Ovary (tissue), 9 donors: Measurements from ENCODE around the gene GPRC5C. TPM values are rescaled to one million over a fixed set of nuclear protein-coding genes. Genes with fewer than 3 reads are reported as not detected.

Experiments
- DNase-seq, 5 donors: peaks; one replicate each; pipeline ENCODE4 v3.0.0-alpha.2; 2019 to 2020
- H3K27ac ChIP-seq, 2 donors: fragments of 200-600 bp; one replicate each; pipeline versions ENCODE4 v1.5.1 to v1.8.0; 2019 to 2022
- H3K27me3 ChIP-seq: fragments of 200-600 bp; one replicate; pipeline ENCODE4 v1.8.0; 2022
- H3K36me3 ChIP-seq: fragments of 200-600 bp; sonication (generic); one replicate; pipeline ENCODE4 v1.5.1; 2019
- H3K4me1 ChIP-seq: one replicate; pipeline ENCODE4 v1.8.1; 2013; ENCODE audit warnings: mild to moderate bottlenecking, moderate library complexity; ENCODE audit not compliant: insufficient read depth
- H3K4me3 ChIP-seq: fragments of 200-600 bp; sonication (generic); one replicate; pipeline ENCODE4 v1.5.1; 2017
- H3K9me3 ChIP-seq, 2 donors: fragments of 200-600 bp in 1 of 2; sonication (generic) in 1 of 2; one replicate each; pipeline versions ENCODE4 v1.5.1 to v1.8.1; 2013 to 2019; ENCODE audit warnings: mild to moderate bottlenecking in 1 of 2, moderate library complexity in 1 of 2
- EP300 ChIP-seq: sonication (generic); formaldehyde crosslinking; IDR thresholded peaks from one replicate; pipeline ENCODE4 v1.6.1; 2017; ENCODE audit warnings: antibody characterized with exemption
- POLR2A ChIP-seq: fragments of 450-650 bp; IDR thresholded peaks from one replicate; pipeline ENCODE4 v1.6.1; 2017; ENCODE audit warnings: antibody characterized with exemption, mild to moderate bottlenecking, moderate library complexity
- WGBS, 3 donors: extraction: QIAGEN DNeasy Blood & Tissue Kit in 1 of 3; methylation state at CpG; one replicate each; pipeline versions ENCODE4 v1.1.5 to v1.1.7; 2013 to 2017; 5-methylcytosine and 5-hydroxymethylcytosine counted together
- intact Hi-C, 4 donors: fragments of 100-400 bp; cut with DNase I; formaldehyde crosslinking; loops; one replicate each; pipeline versions ENCODE4 v1.11.0 to v1.15.1; 2022 to 2023
- polyA plus RNA-seq, 2 donors: library from polyadenylated mRNA; stranded (reverse); fragments of 200-250 nt in 1 of 2; fragments of 350-450 nt in 1 of 2; fragmentation: Illumina TruSeq in 1 of 2; extraction: RNeasy Lipid Tissue Mini Kit (QIAGEN cat#74804) in 1 of 2; gene quantifications; one replicate each; pipeline ENCODE4 v1.2.3, GENCODE V29; 2013 to 2014
- total RNA-seq, 7 donors: library from RNA; depleted of rRNA in 2 of 7; stranded (reverse); fragments of >200 nt in 2 of 7; fragmentation: NEBNext Ultra II Directional in 3 of 7; extraction: Animal tissue kit (Norgen Biotek cat#: 25700) in 3 of 7; gene quantifications; one replicate each; pipeline versions ENCODE4 v1.1.0 to v1.2.4, GENCODE V29; 2016 to 2023
- TF ChIP-seq, protein P1 (sequence below), 3 donors: fragments of 450-650 bp in 2 of 3; fragments of 200-600 bp in 1 of 3; IDR thresholded peaks; one replicate each; pipeline versions ENCODE4 v1.5.1 to v1.8.0; 2016 to 2022; ENCODE audit warnings: antibody characterized with exemption in 3 of 3, mild to moderate bottlenecking in 1 of 3
- donor health status: DM: no; HTN: no; CAD: no; lungs with moderate emphysema.
- donor health status: DM: no; HTN: no; CAD: no.
- donor health status: Bipolar disorder and iron deficiency.
- donor health status: DM: yes; HTN: yes; CAD: no.
- donor health status: DM: no; HTN: no; CAD: no.
- donor health status: DM: yes; HTN: yes; CAD: no.

Gene GPRC5C
- total and polyA plus RNA-seq, 9 donors: 3.7 to 133 (median 61.8) TPM

DNA sequence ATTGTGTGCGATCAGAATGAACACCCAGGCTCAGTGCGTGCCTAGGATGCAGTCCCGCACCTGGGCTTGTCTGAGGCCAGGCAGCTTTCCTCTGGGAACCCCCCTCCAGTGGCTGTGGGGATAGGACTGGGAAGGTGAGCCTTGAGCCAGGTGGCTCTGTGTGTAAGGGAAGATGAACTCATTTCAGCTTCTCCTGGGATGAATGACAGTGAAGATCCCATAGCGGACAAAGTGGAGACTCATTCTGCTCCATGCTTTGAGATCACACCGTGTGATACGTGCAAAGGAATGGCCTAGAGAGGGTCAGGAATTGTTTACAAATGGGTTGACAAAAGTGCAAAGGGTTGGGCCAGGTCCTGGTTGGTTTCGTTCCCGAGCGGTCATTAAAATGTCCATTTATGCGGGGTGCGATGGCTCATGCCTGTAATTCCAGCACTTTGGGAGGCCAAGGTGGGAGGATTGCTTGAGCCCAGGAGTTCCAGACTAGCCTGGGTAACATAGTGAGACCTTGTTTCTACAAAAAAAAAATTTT is 15.8 kb downstream of the GPRC5C start:
- Histone ChIP-seq H3K36me3 (no peaks in the 10 kb centered on the region), H3K4me3 (no peak overlapping the region), H3K9me3 (no peaks in the 10 kb centered on the region), H3K27ac (peak overlapping the region in 1 of 2 donors; percentile 76), H3K27me3 (no peaks in the 10 kb centered on the region), H3K4me1 (peaks cover 43% of the 10 kb centered on the region)
- WGBS, 3 donors: 88 to 95% (median 90%) methylated on average over 11 of the region's 11 CpGs
- intact Hi-C loops: no loop called here
- TF ChIP-seq, protein P1, sequence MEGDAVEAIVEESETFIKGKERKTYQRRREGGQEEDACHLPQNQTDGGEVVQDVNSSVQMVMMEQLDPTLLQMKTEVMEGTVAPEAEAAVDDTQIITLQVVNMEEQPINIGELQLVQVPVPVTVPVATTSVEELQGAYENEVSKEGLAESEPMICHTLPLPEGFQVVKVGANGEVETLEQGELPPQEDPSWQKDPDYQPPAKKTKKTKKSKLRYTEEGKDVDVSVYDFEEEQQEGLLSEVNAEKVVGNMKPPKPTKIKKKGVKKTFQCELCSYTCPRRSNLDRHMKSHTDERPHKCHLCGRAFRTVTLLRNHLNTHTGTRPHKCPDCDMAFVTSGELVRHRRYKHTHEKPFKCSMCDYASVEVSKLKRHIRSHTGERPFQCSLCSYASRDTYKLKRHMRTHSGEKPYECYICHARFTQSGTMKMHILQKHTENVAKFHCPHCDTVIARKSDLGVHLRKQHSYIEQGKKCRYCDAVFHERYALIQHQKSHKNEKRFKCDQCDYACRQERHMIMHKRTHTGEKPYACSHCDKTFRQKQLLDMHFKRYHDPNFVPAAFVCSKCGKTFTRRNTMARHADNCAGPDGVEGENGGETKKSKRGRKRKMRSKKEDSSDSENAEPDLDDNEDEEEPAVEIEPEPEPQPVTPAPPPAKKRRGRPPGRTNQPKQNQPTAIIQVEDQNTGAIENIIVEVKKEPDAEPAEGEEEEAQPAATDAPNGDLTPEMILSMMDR (IDR thresholded peaks at IDR 0.05): no peak
- TF ChIP-seq POLR2A: no peak
- no peak for TF ChIP-seq EP300
- DNase-seq: no peak

DNA sequence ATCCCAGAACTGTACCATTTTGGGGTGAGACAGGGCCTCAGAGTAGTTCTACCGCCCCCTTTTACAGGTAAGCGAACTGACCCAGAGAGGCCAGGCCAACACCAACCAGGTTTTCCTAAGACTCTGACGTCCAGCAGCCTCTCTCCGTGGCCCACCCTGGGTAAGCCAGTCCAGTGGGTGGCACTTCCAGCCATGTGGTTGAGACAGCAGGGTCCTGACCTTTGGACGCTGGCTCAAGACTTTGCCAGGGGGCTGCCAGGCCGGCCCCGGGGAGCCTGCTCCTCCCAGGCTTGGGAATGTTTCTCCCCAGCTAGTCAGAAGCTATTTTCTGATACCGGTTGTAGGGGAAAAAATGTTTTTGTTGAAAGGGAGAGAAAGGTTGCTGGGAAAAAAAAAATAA is 16.9 kb downstream of the GPRC5C start:
- Histone ChIP-seq H3K36me3 (no peaks in the 10 kb centered on the region), H3K27me3 (no peaks in the 10 kb centered on the region), H3K4me1 (peaks cover 42% of the 10 kb centered on the region), H3K4me3 (no peak overlapping the region), H3K27ac (peak overlapping the region in 1 of 2 donors; percentile 76), H3K9me3 (no peaks in the 10 kb centered on the region)
- intact Hi-C loops: no loop called here
- TF ChIP-seq POLR2A (no peak), EP300 (no peak)
- TF ChIP-seq, protein P1 (IDR thresholded peaks at IDR 0.05): no peak
- DNase-seq: peak in 1 of 5 donors; percentile 61
- 29 to 51% (median 30%) methylated on average over 8 of the region's 8 CpGs for WGBS, 3 donors

DNA sequence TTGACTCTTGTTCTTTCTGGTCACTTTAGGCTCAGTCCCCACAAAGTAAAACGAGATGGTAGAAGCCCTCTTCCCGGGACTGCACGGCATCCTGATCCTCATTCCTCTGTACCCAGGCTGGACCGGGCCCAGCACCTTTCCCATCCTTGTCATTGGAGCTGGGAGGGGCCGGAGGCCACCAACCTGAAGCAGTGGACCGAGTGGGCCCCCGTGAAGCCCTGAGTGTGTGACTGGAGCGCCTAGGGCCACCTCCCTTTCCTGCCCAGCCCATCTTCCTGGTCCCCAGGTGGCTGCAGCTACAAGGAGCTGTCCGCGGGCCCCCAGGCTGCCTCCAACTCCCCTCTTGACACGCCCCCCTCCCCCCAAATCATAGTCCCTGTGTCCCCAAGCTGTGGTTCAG is 17.4 kb downstream of the GPRC5C start:
- H3K27me3 ChIP-seq: no peaks in the 10 kb centered on the region
- H3K36me3 ChIP-seq: no peaks in the 10 kb centered on the region
- 62 to 78% (median 64%) methylated on average over 11 of the region's 11 CpGs for WGBS, 3 donors
- H3K27ac ChIP-seq: peak overlapping the region in 1 of 2 donors; percentile 76
- peaks cover 37% of the 10 kb centered on the region for H3K4me1 ChIP-seq
- no peak overlapping the region for H3K4me3 ChIP-seq
- TF ChIP-seq POLR2A (no peak), EP300 (no peak)
- TF ChIP-seq, protein P1 (IDR thresholded peaks at IDR 0.05): no peak
- H3K9me3 ChIP-seq: no peaks in the 10 kb centered on the region
- DNase-seq: peak in 1 of 5 donors; percentile 43
- intact Hi-C loops: no loop called here

DNA sequence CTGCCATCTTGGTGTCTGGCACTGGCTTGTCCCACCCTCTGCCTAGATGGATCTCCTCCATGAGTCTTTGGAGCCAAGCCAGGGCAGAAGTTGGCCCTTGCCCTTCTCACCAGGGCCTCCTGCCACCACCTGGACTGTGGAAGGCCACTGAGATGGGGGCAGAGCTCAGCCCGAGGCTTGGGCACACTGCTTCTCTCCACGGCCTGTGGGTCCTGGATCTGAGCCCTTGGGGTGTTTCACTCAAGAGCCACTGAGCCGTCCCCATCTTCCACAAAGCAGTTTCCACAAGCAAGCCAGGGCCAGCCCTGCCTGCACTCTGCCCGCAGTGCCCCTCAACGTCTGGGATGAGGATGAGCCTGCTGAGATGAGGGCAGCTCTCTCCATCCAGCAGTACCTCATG is 17.9 kb downstream of the GPRC5C start:
- intact Hi-C loops: loop anchor here in 2 of 4 donors (5.0 to 10.0 kb wide), 2 partner anchors 155 to 242 kb away; no protein-coding TSS in a partner anchor
- peak in 1 of 5 donors; percentile 42 for DNase-seq
- H3K27ac ChIP-seq: peak overlapping the region in 1 of 2 donors; percentile 76
- H3K9me3 ChIP-seq: no peaks in the 10 kb centered on the region
- TF ChIP-seq, protein P1 (IDR thresholded peaks at IDR 0.05): no peak
- TF ChIP-seq POLR2A (no peak), EP300 (no peak)
- H3K27me3 ChIP-seq: no peaks in the 10 kb centered on the region
- H3K4me1 ChIP-seq: peaks cover 39% of the 10 kb centered on the region
- 83 to 87% (median 86%) methylated on average over 3 to 5 of the region's 5 CpGs for WGBS, 3 donors
- H3K36me3 ChIP-seq: no peaks in the 10 kb centered on the region
- no peak overlapping the region for H3K4me3 ChIP-seq
